Glomerular visceral epithelial cell (primary cell): ENCODE measurements around the gene TMEM273.

Experiments
- DNase-seq: peaks from one replicate; pipeline ENCODE4 v3.0.0-alpha.2; 2016; ENCODE audit errors: extremely low spot score

Gene TMEM273

GRCh38 chr10:49187950-49188761 is at the start of gene TMEM273:
TSS of gene TMEM273 (minus strand) at chr10:49188391. CDS start at chr10:49188336, 55 bp downstream.
- peak; percentile 92 for DNase-seq

DNA sequence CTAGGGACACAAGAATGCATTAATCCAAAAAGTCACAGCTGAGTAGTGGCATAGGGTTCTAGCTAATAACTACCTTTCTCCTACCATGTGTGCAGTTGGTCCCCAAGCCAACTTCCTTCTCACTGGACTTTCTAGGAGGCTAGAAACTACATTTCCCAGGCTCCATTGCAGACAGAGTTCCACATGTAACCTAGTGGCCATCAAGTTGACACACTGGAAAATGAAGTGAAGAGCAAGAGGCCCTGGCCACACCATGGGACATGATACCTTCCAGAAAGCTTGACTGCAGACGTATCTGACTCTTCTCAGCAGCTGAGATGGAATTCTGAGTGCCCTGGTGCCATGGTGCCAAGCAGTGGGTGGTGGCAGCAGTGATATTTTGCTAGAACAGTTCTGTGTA is 49.8 kb upstream of the TMEM273 start:
- DNase-seq: no peak

DNA sequence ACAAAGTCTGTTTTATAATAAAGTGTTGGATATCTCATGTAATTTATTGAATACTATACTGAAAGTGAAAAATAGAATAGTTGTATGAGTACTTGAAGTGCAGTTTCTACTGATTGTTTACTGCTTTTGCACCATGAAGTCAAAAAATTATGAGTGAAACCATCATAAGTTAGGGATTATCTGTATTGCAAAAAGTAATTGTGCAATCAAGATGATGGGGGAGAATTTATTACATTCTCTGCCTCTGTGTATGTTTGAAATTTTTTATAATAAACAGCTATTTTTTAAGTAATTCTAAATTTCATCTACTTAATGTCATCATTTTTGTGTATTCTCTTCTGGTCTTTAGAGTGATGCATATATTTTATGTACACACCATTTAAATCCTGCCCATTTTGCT is 47.2 kb upstream of the TMEM273 start:
- DNase-seq: no peak

DNA sequence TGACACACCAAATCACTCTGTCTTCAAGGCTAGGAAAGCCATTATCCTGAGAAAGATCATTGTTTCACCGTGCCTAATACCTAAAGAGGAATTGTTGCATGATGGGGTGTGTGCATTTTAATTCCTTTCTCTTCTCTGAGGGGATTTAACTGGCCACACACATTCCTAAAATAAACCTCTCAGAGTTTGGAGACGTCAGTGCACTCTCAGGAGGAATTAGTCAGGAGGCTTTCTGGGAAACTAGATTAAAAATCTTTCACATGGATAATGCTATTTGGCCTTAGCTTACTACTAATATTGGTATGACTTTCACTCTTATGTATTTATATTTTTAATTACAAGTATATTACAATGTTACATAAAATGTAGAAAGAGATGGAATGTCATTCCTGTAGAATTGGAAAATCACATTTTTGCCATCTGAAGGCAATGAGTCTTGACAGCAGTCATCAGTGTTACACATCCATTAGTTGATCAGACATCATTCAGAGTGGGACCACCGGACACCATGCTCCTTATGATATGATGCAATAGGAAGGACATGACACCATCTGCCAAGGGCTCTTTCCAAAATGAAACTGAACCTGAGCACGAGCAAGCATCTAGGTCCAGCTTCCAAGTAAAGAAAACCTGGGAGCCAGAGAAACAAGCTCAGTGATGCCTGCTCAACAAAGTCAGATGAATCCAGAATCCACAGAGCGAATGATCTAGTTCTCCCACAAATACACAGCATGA is 43.1 kb upstream of the TMEM273 start:
- no peak for DNase-seq

GRCh38 chr10:49230004-49230403 is 41.8 kb upstream of the TMEM273 start:
- DNase-seq: no peak

DNA sequence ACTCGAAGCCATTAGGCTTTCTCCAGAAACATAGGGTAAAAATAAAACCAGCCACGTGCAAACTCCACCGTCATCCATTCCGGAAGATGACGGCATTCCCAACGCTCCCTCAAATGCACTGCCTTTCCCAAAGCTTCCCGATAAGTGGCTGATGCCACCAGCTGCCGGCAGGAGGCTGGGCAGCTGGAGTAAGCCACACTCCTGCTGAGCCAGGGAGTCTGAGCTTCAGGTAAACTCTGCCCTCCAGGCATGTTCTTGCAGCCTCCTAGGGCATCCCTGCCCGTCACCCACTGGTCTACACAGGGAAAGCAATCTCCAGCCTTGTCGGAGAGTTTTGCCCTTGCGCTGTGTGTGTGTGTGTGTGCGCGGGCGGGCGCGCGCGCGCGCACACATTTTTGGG is 40.5 kb upstream of the TMEM273 start:
- no peak for DNase-seq

- no peak for DNase-seq
These were observed 39.2 kb upstream of the TMEM273 start for GRCh38 chr10:49227406-49227805.

DNA sequence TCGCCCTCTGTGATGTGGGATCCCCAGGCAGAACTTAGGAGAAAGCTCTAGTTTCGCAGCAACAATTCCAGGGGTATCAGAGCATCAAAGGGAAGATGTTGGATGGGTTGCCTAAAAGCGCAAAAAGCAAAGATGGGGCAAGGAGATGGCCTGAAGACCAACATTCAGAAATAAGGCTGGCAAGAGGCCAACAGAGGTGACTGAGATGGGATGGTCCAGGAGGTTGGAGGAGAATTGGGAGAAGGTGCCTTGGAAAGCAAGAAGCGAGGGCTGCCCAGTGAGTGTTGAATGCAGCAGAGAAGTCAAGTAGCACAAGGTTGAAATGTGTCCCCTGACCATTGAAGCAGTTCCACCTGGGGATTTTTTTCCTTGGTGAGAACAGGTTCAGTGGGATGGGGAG is 38.4 kb upstream of the TMEM273 start:
- no peak for DNase-seq

DNA sequence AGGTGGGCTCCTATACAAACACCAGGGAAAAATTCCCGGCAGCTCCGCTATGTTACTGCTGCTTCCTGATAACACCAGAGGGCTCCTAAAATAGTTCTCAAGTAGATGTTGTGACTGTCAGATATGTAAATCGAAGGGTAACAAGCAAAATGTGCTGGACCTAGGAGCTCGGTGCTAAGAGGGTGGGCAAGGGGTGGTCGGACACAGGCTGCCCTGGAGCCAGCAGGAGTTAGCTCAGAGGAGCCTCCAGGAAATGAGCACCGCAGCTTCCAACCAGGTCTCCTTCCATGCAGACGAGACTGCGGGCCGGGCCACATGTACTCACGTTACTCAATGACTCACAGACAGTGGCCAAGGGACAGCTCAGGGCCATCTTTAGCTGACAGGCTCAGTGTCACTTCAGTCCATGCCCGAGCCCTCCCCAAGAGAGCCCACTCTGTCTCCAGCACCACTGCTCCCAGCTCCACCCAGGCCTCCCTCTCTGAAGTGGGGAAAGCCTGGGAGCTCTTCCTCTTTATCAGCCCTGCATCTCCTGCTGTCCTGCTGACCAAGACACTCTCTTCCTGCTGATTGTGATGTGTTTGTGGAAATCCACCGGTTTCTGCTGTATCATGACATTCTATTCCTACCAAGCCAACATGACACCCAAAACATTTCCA is 37.2 kb upstream of the TMEM273 start:
- no peak for DNase-seq

- DNase-seq: no peak
These were observed 35.0 kb upstream of the TMEM273 start for GRCh38 chr10:49223205-49223604.

GRCh38 chr10:49222170-49222569 is 34.0 kb upstream of the TMEM273 start:
- DNase-seq: no peak

DNA sequence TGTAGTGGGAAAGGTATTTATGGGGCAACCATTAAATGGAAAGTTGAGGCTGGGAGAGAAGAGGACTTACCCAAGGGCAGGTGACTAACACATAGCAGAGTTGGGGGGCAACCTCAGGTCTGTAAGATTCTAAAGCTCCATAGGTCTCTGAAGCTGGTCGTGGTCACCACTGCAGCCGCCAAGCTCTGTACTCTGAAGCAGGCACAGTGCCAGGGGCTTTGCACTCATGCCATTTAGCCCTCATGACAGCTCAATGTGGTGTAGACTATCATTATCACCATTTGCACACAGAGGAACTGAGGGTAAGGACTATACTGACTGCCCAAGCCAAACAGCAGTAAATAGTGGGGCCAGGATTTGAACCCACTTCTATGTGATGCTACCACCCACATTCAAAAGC is 32.5 kb upstream of the TMEM273 start:
- peak; percentile 11 for DNase-seq

GRCh38 chr10:49220031-49220430 is 31.8 kb upstream of the TMEM273 start:
- DNase-seq: peak; percentile 2

- DNase-seq: no peak
These were observed 31.1 kb upstream of the TMEM273 start for GRCh38 chr10:49219248-49219647.

- DNase-seq: no peak
These were observed 30.3 kb upstream of the TMEM273 start for GRCh38 chr10:49218480-49218879.

DNA sequence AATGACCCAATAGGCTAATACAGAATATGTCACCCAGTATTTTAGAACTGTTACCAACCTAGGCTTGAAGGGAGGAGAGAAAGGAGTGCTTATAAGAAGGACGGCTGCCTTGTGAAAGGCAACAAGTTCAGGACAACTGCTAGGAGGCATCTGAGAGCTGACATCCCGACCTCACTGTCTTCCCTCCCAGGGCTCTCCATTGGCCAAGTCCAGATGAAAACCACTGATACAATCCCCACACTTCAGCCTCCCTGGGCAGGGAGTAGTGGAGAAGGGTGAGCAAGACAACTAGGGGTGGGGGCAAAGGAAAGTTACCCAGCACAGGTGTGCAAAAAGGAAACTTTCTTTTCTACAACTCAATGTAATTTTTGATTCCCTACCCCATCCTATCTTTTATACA is 29.5 kb upstream of the TMEM273 start:
- no peak for DNase-seq

DNA sequence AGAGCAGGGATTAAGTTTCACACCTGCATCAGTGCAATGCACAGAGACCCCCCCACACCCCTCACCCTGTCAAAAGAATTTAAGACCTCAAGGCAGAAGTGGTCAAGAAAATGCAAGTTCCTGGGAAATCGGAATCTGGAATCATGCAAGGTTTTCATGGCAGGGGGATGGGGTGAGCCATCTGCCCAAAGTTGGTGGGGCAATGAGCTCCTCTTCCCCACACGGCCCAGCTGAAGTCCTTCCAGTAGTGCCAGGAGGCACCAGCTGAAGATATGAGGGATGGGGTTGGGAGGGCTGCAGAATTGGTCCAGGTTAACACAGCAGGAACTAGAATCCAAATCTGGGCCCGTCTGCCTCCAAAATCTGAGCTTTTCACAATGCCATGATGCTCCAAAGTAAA is 25.0 kb upstream of the TMEM273 start:
- DNase-seq: no peak

- DNase-seq: no peak
These were observed 24.6 kb upstream of the TMEM273 start for GRCh38 chr10:49212783-49213182.

GRCh38 chr10:49212076-49212475 is 23.9 kb upstream of the TMEM273 start:
- DNase-seq: no peak

- no peak for DNase-seq
These were observed 20.8 kb upstream of the TMEM273 start for GRCh38 chr10:49208996-49209395.

DNA sequence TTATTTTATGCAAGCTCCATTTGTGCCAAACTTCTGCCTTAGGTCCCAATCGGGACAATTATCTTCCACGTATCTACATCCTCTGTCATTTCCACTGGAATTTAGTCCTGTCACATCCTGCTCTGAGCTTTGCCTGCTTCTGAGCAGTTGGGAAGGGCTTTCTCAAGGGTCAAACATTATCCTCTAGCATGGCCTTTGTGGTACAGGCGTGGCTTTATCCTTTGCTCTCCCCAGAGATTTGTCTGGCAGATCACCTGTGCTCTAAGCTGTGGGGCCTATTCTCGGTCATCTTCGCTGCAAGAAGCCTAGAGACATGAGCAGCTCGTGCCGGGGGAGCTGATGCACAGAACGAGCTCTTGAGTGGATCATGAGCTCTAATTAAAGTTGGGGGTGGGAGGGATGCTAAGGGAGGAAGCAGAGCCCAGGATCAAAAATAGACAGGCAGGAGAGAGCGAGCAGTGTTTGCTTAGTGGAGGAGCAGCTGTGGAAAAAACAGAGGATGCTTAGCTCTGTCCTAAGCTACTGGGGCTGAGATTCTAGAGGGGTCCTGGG is 19.8 kb upstream of the TMEM273 start:
- DNase-seq: no peak

DNA sequence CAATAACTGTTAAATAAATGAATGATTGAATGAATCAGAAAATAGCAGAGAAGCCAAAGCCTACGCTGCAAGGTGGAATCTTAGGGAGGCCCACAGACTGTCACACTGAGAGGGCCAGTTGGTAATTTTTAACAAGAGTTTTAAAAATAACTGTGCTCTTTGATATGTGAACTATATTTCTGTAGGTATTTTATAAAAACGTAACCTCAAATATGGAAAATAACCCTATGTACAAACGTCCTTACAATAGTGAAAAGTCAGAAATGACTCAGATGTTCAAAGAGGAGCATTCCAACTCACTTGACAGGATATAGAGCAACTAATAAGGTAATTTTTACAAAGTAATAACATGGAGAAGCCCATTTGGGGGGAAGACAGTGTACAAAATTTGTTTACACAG is 18.9 kb upstream of the TMEM273 start:
- DNase-seq: no peak
